HCT116 (cell line): ENCODE results near the gene HLA-F.

Experiments used
- POLR2AphosphoS5 ChIP-seq: IDR thresholded peaks from 2 replicates; pipeline ENCODE4 v1.6.1; 2011; ENCODE audit warnings: mild to moderate bottlenecking, low read depth, low read length, moderate library complexity
- TF ChIP-seq, protein P1 (sequence below), 3 experiments: fragments of 200-600 bp in 1 of 3; sonication (generic) in 1 of 3; IDR thresholded peaks in 2 of 3; conservative IDR thresholded peaks in 1 of 3; 2 replicates each; pipeline ENCODE4 v1.5.1; 2012 to 2017; ENCODE audit warnings: low read depth in 2 of 3, low read length in 2 of 3, antibody characterized with exemption in 1 of 3, borderline replicate concordance in 1 of 3, control low read depth in 1 of 3, mild to moderate bottlenecking in 1 of 3, mixed read lengths in 1 of 3, mixed run types in 1 of 3, moderate library complexity in 1 of 3; ENCODE audit not compliant: insufficient read depth in 1 of 3
- TF ChIP-seq, protein P2 (sequence below): IDR thresholded peaks from 2 replicates; pipeline ENCODE4 v1.6.1; 2012; ENCODE audit warnings: low read depth
- TF ChIP-seq, protein P3 (sequence below): IDR thresholded peaks from 2 replicates; pipeline ENCODE4 v1.6.1; 2012

DNA sequence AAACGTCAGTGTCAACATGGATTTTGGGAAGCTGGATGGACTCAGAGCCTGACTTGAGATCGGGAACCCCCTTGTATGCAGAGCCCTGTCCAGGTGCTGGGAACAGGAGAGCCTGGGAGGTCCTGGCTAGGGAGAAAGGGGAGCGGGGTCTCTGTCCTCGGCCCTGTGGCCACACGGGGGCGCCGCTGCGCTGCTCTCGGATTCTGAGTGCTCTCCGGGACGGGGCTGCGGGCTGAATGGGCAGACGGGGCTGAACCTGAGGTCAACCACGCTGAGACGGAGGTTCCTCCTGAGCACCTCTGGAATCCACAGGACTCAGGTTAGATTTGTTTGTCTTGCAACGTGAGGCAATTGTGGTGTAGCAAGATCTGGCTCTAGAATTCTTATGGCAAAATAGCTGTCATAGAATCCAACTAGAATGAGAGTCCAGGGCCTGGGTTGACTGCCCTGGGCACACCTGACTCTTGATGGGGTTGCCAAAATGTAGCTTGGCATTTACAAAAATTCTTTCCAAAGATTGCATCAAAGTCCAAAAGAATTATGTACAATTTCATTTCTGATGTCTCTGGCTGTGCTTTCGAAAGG lies 20.6 kb upstream of the HLA-F start:
- TF ChIP-seq, protein P1, sequence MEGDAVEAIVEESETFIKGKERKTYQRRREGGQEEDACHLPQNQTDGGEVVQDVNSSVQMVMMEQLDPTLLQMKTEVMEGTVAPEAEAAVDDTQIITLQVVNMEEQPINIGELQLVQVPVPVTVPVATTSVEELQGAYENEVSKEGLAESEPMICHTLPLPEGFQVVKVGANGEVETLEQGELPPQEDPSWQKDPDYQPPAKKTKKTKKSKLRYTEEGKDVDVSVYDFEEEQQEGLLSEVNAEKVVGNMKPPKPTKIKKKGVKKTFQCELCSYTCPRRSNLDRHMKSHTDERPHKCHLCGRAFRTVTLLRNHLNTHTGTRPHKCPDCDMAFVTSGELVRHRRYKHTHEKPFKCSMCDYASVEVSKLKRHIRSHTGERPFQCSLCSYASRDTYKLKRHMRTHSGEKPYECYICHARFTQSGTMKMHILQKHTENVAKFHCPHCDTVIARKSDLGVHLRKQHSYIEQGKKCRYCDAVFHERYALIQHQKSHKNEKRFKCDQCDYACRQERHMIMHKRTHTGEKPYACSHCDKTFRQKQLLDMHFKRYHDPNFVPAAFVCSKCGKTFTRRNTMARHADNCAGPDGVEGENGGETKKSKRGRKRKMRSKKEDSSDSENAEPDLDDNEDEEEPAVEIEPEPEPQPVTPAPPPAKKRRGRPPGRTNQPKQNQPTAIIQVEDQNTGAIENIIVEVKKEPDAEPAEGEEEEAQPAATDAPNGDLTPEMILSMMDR (IDR thresholded peaks at IDR 0.05 in 2 of 3, conservative IDR thresholded peaks at IDR 0.05 in 1 of 3; ENCODE audit: borderline replicate concordance in 1 of 3, insufficient read depth in 1 of 3, low read depth in 2 of 3, low read length in 2 of 3) = peak; percentile 72 to 88 (median 88)
- TF ChIP-seq, protein P2, sequence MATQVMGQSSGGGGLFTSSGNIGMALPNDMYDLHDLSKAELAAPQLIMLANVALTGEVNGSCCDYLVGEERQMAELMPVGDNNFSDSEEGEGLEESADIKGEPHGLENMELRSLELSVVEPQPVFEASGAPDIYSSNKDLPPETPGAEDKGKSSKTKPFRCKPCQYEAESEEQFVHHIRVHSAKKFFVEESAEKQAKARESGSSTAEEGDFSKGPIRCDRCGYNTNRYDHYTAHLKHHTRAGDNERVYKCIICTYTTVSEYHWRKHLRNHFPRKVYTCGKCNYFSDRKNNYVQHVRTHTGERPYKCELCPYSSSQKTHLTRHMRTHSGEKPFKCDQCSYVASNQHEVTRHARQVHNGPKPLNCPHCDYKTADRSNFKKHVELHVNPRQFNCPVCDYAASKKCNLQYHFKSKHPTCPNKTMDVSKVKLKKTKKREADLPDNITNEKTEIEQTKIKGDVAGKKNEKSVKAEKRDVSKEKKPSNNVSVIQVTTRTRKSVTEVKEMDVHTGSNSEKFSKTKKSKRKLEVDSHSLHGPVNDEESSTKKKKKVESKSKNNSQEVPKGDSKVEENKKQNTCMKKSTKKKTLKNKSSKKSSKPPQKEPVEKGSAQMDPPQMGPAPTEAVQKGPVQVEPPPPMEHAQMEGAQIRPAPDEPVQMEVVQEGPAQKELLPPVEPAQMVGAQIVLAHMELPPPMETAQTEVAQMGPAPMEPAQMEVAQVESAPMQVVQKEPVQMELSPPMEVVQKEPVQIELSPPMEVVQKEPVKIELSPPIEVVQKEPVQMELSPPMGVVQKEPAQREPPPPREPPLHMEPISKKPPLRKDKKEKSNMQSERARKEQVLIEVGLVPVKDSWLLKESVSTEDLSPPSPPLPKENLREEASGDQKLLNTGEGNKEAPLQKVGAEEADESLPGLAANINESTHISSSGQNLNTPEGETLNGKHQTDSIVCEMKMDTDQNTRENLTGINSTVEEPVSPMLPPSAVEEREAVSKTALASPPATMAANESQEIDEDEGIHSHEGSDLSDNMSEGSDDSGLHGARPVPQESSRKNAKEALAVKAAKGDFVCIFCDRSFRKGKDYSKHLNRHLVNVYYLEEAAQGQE = no peak
- TF ChIP-seq, protein P3, sequence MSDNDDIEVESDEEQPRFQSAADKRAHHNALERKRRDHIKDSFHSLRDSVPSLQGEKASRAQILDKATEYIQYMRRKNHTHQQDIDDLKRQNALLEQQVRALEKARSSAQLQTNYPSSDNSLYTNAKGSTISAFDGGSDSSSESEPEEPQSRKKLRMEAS = no peak
- TF ChIP-seq POLR2AphosphoS5 = no peak
